Measurements from ENCODE around the gene VPS72. TPM values are rescaled to one million over a fixed set of nuclear protein-coding genes. Genes with fewer than 3 reads are reported as not detected.

VPS72 gene
- total and polyA plus RNA-seq, 2 of the 13 experiments (the other 11 are each of a cell fraction or from before 2014, with no cell fraction given), result 33.7 to 34.5 TPM

DNA sequence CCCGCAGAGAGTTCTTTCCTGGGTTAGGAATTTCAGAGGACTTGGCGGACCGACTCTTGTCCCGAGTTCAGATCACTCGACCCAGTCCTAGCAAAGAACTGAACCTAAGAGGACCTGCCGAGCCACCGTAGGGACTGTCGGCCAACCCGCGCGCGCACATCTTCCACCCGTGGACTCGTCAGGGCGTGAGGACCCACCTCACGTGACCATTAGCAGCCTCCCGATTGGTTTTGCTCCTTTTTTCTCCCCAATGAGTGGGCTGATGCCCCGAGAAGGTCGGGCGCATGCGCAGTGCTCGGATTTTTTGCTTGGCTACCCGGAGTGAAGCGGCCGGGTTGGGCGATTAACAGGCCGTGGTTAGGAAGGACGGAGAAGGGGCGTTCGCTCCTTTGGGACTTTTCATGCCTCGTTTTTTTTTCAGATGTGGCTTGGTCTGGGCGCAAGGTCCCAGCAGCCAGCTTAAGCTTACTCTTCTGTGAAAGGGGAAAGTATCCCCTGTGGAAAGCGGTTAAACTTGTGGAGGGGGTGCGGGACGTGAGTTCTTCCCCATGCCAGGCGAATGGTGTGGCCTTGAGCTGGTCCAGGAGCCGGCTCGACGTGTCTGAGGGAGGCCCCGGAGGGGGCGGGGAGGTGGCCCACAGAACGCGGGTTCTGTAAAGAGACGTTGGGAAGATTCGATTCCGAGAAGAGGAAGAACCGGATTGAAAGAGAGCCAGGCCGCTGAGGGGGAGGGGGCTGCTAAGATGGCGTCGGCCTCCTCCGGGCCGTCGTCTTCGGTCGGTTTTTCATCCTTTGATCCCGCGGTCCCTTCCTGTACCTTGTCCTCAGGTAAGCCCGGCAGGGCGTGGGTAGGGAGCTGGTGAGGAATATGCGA, 8.5 kb upstream of the VPS72 start, which contains the start of gene PIP5K1A (continued):
- TF ChIP-seq SMC3 (IDR thresholded peaks at IDR 0.05; ENCODE audit: low read length), result no peak
- TF ChIP-seq, protein P1, sequence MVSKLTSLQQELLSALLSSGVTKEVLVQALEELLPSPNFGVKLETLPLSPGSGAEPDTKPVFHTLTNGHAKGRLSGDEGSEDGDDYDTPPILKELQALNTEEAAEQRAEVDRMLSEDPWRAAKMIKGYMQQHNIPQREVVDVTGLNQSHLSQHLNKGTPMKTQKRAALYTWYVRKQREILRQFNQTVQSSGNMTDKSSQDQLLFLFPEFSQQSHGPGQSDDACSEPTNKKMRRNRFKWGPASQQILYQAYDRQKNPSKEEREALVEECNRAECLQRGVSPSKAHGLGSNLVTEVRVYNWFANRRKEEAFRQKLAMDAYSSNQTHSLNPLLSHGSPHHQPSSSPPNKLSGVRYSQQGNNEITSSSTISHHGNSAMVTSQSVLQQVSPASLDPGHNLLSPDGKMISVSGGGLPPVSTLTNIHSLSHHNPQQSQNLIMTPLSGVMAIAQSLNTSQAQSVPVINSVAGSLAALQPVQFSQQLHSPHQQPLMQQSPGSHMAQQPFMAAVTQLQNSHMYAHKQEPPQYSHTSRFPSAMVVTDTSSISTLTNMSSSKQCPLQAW (CRISPR knock-in tag; IDR thresholded peaks at IDR 0.05), result 0 out of 2 replicates have a peak, but pooled peaks have one; percentile 9
- no peak for TF ChIP-seq PRPF4 (IDR thresholded peaks at IDR 0.05; ENCODE audit: low read depth, low read length, poor library complexity, severe bottlenecking)
- TF ChIP-seq HDAC6 (IDR thresholded peaks at IDR 0.05; ENCODE audit: low read depth, low read length), result no peak
- TF ChIP-seq, protein P2, sequence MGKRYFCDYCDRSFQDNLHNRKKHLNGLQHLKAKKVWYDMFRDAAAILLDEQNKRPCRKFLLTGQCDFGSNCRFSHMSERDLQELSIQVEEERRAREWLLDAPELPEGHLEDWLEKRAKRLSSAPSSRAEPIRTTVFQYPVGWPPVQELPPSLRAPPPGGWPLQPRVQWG (CRISPR knock-in tag; IDR thresholded peaks at IDR 0.05; ENCODE audit: borderline replicate concordance, low read depth), result no peak
- TF ChIP-seq POLR2G (IDR thresholded peaks at IDR 0.05; ENCODE audit: low read depth, low read length), result peak; percentile 90
- TF ChIP-seq CREB3 (CRISPR knock-in tag; IDR thresholded peaks at IDR 0.05), result no peak
- peak; percentile 67 for TF ChIP-seq MED1 (CRISPR knock-in tag; IDR thresholded peaks at IDR 0.05)
- no peak for TF ChIP-seq ZNF292 (CRISPR knock-in tag; IDR thresholded peaks at IDR 0.05; ENCODE audit: borderline replicate concordance, low read depth)
- 0 out of 2 replicates have a peak, but pooled peaks have one; percentile 1 for TF ChIP-seq ZNF275 (CRISPR knock-in tag; IDR thresholded peaks at IDR 0.05; ENCODE audit: borderline replicate concordance)
- no peak for TF ChIP-seq ZNF619 (CRISPR knock-in tag; IDR thresholded peaks at IDR 0.05)
- TF ChIP-seq SP2 (CRISPR knock-in tag; IDR thresholded peaks at IDR 0.05), result peak; percentile 37; the same call in 1 of the 2 replicates
- TF ChIP-seq ZBTB3 (CRISPR knock-in tag; IDR thresholded peaks at IDR 0.05; ENCODE audit: borderline replicate concordance, low read depth), result no peak
- TF ChIP-seq POGZ (CRISPR knock-in tag; IDR thresholded peaks at IDR 0.05), result peak; percentile 88
- peak; percentile 15; the same call in 1 of the 2 replicates for TF ChIP-seq MED13 (CRISPR knock-in tag; IDR thresholded peaks at IDR 0.05)
- TF ChIP-seq FOSL1 (CRISPR knock-in tag; IDR thresholded peaks at IDR 0.05; ENCODE audit: borderline replicate concordance), result no peak
- TF ChIP-seq POLR2A (IDR thresholded peaks at IDR 0.05; ENCODE audit: insufficient read depth in 1 of 2, low read depth in 2 of 2, low read length in 2 of 2), result peak; percentile 74 to 84
- TF ChIP-seq MAZ (IDR thresholded peaks at IDR 0.05; ENCODE audit: borderline replicate concordance, low read depth, low read length), result no peak
- TF ChIP-seq MAZ (CRISPR knock-in tag; IDR thresholded peaks at IDR 0.05; ENCODE audit: low read depth), result peak; percentile 58
- TF ChIP-seq, protein P3, sequence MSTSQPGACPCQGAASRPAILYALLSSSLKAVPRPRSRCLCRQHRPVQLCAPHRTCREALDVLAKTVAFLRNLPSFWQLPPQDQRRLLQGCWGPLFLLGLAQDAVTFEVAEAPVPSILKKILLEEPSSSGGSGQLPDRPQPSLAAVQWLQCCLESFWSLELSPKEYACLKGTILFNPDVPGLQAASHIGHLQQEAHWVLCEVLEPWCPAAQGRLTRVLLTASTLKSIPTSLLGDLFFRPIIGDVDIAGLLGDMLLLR (CRISPR knock-in tag; IDR thresholded peaks at IDR 0.05), result peak; percentile 65; the same call in 1 of the 2 replicates
- no peak for TF ChIP-seq ATF7 (IDR thresholded peaks at IDR 0.05)
- TF ChIP-seq ATF7 (CRISPR knock-in tag; IDR thresholded peaks at IDR 0.05), result 0 out of 2 replicates have a peak, but pooled peaks have one; percentile 25
- peak; percentile 89 for TF ChIP-seq GATAD1 (CRISPR knock-in tag; IDR thresholded peaks at IDR 0.05)
- no peak for TF ChIP-seq SOX6 (IDR thresholded peaks at IDR 0.05)
- no peak; the same call in 1 of the 2 replicates for TF ChIP-seq SOX6 (CRISPR knock-in tag; IDR thresholded peaks at IDR 0.05)
- no peak for TF ChIP-seq RARG (CRISPR knock-in tag; IDR thresholded peaks at IDR 0.05; ENCODE audit: low read depth)
- no peak for TF ChIP-seq JUN (CRISPR knock-in tag; IDR thresholded peaks at IDR 0.05)

Measured in HepG2 (cell line).